Stimulated activated CD4-positive, alpha-beta T cell treated with anti-CD3 and anti-CD28 coated beads, Interleukin-2, amount 100 ng/mL, for 4 hours (primary cell): Measurements from ENCODE around the gene CKAP2L.

Experiments
- DNase-seq: peaks from one replicate; pipeline ENCODE4 v3.0.0-alpha.2; 2020; ENCODE audit warnings: low read depth

The CKAP2L gene

DNA sequence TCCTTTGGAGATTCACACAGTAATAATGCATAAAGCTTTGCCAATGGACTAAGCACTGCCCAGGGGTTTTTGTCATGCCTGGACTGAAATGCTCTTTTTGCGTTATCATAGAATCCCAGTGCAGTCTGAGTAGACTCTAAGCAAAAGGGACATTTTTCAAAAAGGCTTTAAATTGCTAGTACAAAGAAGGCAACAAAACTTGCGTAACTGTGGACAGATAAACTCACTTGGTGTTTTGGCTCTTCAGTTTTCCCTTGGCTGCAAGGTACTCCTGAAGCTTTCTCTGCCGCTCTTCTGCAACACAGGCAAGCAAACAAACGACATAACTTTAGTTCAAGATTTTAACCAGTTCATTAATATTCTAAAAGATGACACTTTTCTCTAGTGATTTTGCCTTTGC lies 2.1 kb downstream of the CKAP2L start:
- no peak for DNase-seq

DNA sequence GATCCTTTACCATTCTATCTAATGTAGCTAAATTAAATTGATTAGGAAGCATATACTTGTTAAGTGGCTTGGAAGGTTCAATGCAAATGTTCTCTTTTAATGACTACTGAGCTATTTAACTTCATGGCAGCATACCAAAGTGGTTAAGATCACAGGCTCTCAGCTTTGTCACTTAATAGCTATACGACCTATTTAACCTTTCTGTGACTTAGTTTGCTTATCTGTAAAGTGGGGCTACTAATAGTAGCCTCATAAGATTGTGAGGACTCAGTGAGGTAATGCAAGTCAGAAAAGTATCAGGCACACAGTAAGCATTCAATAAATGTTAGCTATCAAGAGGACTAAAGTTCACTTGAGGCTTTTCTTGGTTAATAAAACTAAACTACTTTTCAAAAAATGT lies 4.3 kb downstream of the CKAP2L start:
- no peak for DNase-seq

DNA sequence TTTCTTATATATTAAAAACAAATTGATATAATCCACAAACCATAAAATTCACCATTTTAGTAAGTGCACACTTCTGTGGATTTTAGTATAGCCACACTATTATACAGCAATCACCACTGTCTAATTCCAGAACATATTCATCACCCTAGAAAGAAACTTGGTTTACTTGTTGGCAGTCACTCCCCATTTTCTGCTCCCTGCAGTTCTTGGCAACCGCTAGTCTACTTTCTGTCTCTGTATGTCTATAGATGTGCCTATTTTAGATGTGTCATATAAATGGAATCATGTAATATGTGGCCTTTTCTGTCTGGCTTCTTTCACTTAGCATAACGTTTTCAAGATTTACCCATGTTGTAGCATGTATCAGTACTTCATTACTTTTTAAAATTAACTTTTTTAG lies 5.7 kb downstream of the CKAP2L start:
- no peak for DNase-seq

DNA sequence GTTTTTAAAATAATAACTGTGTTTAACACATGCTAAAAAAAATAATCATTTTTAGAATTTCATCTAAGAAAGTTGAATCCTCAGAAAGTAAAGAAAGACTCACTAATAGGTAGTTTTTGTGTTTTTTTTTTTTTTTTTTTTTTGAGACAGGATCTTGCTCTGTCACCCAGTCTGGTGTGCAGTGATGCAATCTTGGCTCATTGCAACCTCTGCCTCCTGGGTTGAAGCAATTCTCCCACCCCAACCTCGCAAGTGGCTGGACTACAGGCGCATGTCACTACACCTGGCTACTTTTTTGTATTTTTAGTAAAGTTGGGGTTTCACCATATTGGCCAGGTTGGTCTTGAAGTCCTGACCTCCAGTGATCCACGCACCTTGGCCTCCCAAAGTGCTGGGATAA lies 7.1 kb downstream of the CKAP2L start:
- no peak for DNase-seq

DNA sequence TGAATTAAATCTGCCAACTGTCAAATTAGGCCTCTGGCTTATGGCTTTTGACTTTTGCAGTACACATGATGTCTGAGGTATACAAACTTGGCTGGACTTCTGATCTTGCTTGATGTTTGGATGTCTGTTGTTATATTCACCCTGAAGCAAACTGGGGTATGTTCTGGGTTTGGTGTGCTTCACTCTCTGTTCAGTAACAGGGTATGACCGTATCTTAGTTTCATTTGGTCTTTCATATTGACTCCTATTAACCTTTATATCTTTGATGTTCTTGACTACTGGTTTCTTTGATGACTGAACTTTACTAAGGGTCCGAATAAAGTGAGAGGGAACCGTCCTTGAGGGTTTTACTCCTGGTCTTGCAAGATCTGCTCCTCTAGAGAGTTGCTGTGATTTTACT lies 8.2 kb downstream of the CKAP2L start:
- no peak for DNase-seq

DNA sequence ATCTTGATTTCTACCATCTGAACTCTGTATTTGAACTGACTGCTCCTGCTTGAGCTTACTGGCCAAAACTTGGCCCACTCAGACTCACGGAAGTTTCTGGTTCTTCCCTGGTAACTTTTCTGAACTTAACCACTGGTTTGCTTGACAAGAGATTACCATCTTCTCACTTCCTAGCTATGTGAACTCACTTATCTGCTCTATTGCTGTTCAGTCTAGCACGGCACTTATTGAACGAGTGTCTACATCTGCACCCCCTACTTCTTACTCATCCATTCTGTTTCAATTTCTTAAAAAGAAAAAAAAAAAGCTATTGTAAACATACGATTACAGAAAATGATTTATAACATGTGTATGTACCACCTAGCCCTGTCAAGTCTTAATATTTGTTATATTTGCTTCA lies 9.0 kb downstream of the CKAP2L start:
- no peak for DNase-seq

GRCh38 chr2:112754564-112754963 lies 9.8 kb downstream of the CKAP2L start:
- DNase-seq: no peak

- no peak for DNase-seq
Observed at GRCh38 chr2:112752667-112753066, 11.7 kb downstream of the CKAP2L start.

DNA sequence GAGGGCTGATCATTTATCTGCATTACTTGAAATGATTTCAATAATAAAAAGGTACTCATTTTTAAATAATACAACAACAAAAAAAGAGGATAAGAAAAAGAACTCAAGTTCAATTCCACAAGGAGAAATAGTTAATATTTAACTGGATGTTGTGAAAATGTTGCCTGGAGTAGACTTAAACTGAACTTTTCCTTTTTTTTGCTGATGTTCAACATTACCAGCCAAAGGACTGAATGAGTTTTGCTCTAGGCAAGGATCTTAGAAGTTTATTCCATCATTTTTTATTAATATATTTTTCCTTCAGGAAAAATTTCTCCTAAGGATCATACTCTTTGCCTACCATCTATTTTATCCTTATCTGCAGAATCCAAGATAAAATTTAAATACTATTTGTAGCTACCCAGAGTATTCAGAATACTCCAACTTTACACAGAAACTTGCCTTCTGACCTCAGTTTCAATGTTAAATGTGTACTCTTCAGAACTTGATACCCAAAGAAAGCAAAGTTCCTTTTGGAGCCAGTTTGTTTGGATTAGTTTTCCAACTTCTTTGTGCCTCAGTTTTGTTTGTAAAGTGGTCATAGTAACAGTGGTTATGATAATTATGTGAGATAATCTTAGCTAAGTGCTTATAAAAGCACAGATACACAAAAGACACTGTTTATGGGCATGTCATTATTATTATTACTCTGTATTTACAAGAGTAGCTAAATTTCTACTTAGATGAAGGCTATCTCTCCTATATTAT lies 12.8 kb downstream of the CKAP2L start:
- DNase-seq: no peak

- DNase-seq: no peak
Observed at GRCh38 chr2:112750560-112750843, 13.9 kb downstream of the CKAP2L start.

GRCh38 chr2:112749755-112750559 lies 14.5 kb downstream of the CKAP2L start:
- DNase-seq: peak; percentile 69

DNA sequence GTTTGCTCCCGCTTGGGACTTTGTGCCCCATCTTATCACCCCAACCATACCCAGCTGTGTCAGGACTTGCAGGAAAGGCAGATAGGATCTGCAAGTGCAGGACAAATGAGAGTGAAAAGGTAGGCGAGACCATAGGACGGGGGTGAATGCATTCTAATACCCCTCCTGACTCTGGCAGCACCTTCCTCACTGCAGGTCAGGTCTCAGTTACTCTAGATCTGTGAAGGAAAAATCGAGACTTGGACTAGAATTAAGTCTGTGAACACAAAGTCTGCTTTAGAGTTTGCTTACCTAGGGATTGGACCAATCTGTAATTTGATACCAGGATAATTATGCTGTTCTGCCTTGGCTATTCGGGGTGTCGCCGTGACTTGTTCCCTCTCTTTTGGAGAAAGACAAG lies 23.9 kb downstream of the CKAP2L start:
- no peak for DNase-seq

DNA sequence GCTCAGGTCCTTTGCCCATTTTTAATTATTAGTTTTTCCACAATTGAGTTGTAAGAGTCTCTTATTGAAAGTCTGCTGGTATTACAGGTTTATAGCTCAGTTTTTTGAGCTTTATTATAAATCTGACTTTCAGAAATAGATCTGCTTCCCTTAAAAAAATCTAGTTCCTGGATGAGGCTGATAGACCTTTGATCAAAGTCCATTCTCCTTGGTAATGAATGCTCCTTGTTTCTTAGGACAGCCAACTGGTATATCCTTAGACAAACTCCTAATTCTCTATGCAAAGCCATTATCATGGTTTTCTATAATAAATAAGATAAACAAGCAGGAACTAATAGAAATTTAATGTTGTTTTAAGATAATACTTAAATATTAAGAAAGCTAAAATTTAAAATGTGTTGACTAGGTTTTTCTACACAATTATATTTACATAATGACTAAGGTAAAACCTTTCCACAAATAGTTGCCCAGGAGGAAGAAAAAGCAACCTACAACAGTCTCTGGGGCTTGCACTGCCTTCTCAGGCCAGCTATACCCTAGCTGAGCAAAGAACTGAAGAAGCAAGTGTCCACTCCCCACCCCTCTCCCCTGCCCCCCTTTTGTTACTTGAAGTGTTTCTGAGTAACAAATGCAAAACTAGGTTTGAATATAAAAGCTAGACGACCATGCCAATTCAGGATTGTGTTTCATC lies 26.7 kb downstream of the CKAP2L start:
- DNase-seq: no peak

- no peak for DNase-seq
Observed at GRCh38 chr2:112733871-112734270, 30.5 kb downstream of the CKAP2L start.

- DNase-seq: no peak
Observed at GRCh38 chr2:112733456-112733855, 31.0 kb downstream of the CKAP2L start.

DNA sequence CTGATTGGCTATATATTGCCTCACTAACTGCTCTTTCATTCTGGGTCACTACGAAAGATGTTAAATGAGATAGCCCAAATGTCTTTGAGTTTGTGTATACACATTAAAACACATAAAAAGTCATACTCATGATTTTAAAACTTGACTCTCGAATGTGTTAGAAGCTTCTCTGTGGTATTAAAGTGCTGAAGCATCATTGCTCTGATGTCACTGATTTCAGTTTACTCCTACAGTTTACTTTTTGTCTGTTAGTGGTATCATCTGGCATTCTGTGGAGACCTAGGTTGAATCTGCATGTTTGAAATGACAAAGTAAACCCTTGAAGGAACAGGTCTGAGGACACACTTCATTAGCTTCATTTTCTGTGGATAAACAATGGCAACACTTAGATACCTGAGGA lies 32.9 kb downstream of the CKAP2L start:
- no peak for DNase-seq

GRCh38 chr2:112730791-112731190 lies 33.6 kb downstream of the CKAP2L start:
- no peak for DNase-seq

DNA sequence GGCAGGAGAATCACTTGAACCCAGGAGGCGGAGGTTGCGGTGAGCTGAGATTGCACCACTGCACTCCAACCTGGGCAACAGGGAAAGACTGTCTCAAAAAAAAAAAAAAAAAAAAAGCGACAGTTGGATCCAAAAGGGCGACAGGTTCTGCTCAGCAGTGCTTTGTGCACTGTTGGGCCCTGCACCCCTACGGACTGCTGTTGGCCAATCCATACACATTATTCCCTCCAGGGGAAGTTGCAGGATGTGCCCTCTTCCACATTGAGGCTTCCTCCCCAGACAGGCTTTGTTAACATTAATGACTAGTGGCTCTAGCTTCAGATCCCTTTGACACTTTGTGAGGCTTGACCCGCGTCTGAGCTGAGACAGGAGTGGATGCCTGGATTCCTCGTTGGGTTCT lies 34.2 kb downstream of the CKAP2L start:
- DNase-seq: no peak

- no peak for DNase-seq
Observed at GRCh38 chr2:112728378-112729175, 35.8 kb downstream of the CKAP2L start.

DNA sequence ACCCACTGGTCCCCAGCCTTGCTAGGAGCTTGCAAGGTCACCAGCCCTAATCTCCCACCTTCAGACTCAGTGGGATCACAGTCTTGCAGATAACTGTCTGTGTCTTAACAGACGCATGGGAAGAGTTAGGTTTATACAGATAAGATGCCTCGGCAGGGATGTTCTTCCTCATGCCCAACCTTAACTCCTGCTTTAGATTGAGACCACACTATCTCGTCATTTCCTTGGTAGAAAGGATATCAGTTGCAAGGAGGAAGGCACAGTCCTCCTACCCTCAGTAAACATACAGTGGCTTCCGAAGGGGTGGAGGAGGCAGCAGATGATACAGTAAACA lies 36.4 kb downstream of the CKAP2L start:
- DNase-seq: no peak

- DNase-seq: no peak
Observed at GRCh38 chr2:112727276-112728028, 37.0 kb downstream of the CKAP2L start.
